H9 (cell line): Measurements from ENCODE around the gene TMEM269. TPM values are rescaled to one million over a fixed set of nuclear protein-coding genes. Genes with fewer than 3 reads are reported as not detected.

Experiments
- DNase-seq: peaks from one replicate; pipeline ENCODE4 v3.0.0-alpha.2; 2017
- H2AFZ ChIP-seq: one replicate; pipeline ENCODE4 v1.6.1; 2013; ENCODE audit warnings: mild to moderate bottlenecking, low read length, control low read depth, moderate library complexity
- H2AK5ac ChIP-seq: 2 replicates; pipeline ENCODE4 v1.6.1; 2013; ENCODE audit warnings: low read length, control low read depth, mixed read lengths; ENCODE audit not compliant: insufficient read length
- H2BK120ac ChIP-seq: one replicate; pipeline ENCODE4 v1.6.1; 2013; ENCODE audit warnings: low read depth, mild to moderate bottlenecking, low read length, control low read depth, inconsistent platforms; ENCODE audit not compliant: poor library complexity, severe bottlenecking
- H2BK12ac ChIP-seq: 2 replicates; pipeline ENCODE4 v1.6.1; 2013; ENCODE audit warnings: low read length, control low read depth, mixed read lengths, low read depth; ENCODE audit not compliant: insufficient read length
- H2BK15ac ChIP-seq: 2 replicates; pipeline ENCODE4 v1.6.1; 2013; ENCODE audit warnings: low read depth, low read length, control low read depth
- H2BK20ac ChIP-seq: one replicate; pipeline ENCODE4 v1.6.1; 2013; ENCODE audit warnings: low read depth, mild to moderate bottlenecking, low read length, control low read depth, inconsistent platforms; ENCODE audit not compliant: poor library complexity, severe bottlenecking
- H2BK5ac ChIP-seq: 2 replicates; pipeline ENCODE4 v1.6.1; 2013; ENCODE audit warnings: low read length, control low read depth, mixed read lengths; ENCODE audit not compliant: insufficient read length
- H3K14ac ChIP-seq: 2 replicates; pipeline ENCODE4 v1.6.1; 2013; ENCODE audit warnings: low read length, control low read depth; ENCODE audit not compliant: insufficient read depth
- H3K18ac ChIP-seq: 2 replicates; pipeline ENCODE4 v1.6.1; 2013; ENCODE audit warnings: low read depth, mild to moderate bottlenecking, mixed read lengths, low read length, control low read depth; ENCODE audit not compliant: insufficient read length
- H3K23ac ChIP-seq: 2 replicates; pipeline ENCODE4 v1.6.1; 2013; ENCODE audit warnings: low read length, control low read depth, mixed read lengths, low read depth; ENCODE audit not compliant: insufficient read length
- H3K23me2 ChIP-seq: 2 replicates; pipeline ENCODE4 v1.6.1; 2013; ENCODE audit warnings: low read depth, mild to moderate bottlenecking, mixed read lengths, low read length, control low read depth; ENCODE audit not compliant: insufficient read length, poor library complexity, severe bottlenecking
- H3K27ac ChIP-seq: 2 replicates; pipeline ENCODE4 v1.5.1; 2013; ENCODE audit warnings: low read length, control low read depth, mixed read lengths, low read depth; ENCODE audit not compliant: insufficient read length
- H3K27me3 ChIP-seq: 2 replicates; pipeline ENCODE4 v1.6.1; 2013; ENCODE audit warnings: low read length, control low read depth, inconsistent platforms; ENCODE audit not compliant: insufficient read depth
- H3K4ac ChIP-seq: 2 replicates; pipeline ENCODE4 v1.6.1; 2013; ENCODE audit warnings: low read depth, mild to moderate bottlenecking, control low read depth, inconsistent platforms, low read length, moderate library complexity
- H3K4me1 ChIP-seq: 2 replicates; pipeline ENCODE4 v1.6.1; 2013; ENCODE audit warnings: low read length, control low read depth, inconsistent platforms; ENCODE audit not compliant: insufficient read depth
- H3K4me2 ChIP-seq: 2 replicates; pipeline ENCODE4 v1.6.1; 2013; ENCODE audit warnings: low read length, control low read depth, mixed read lengths; ENCODE audit not compliant: insufficient read length, insufficient read depth
- H3K56ac ChIP-seq: 2 replicates; pipeline ENCODE4 v1.6.1; 2013; ENCODE audit warnings: low read depth, mild to moderate bottlenecking, mixed read lengths, low read length, control low read depth; ENCODE audit not compliant: insufficient read length
- H3K79me1 ChIP-seq: 2 replicates; pipeline ENCODE4 v1.6.1; 2013; ENCODE audit warnings: low read depth, mild to moderate bottlenecking, moderate library complexity, low read length, control low read depth, inconsistent platforms; ENCODE audit not compliant: insufficient read depth, poor library complexity, severe bottlenecking
- H3K79me2 ChIP-seq: 2 replicates; pipeline ENCODE4 v1.6.1; 2013; ENCODE audit warnings: low read length, control low read depth, inconsistent platforms; ENCODE audit not compliant: insufficient read depth
- H3K9ac ChIP-seq: 2 replicates; pipeline ENCODE4 v1.6.1; 2013; ENCODE audit warnings: low read length, control low read depth, mixed read lengths; ENCODE audit not compliant: insufficient read length; ENCODE audit errors: extremely low read depth
- H3K9me3 ChIP-seq: one replicate; pipeline ENCODE4 v1.6.1; 2013; ENCODE audit warnings: low read depth, low read length, inconsistent platforms; ENCODE audit not compliant: control insufficient read depth
- H3T11ph ChIP-seq: one replicate; pipeline ENCODE4 v1.6.1; 2013; ENCODE audit warnings: mild to moderate bottlenecking, low read length, control low read depth, inconsistent platforms
- H4K20me1 ChIP-seq: one replicate; pipeline ENCODE4 v1.6.1; 2013; ENCODE audit not compliant: control insufficient read depth, insufficient read length, insufficient read depth
- H4K5ac ChIP-seq: 2 replicates; pipeline ENCODE4 v1.6.1; 2013; ENCODE audit warnings: low read depth, mild to moderate bottlenecking, mixed read lengths, low read length, control low read depth; ENCODE audit not compliant: insufficient read length
- H4K8ac ChIP-seq: replicated peaks from 2 replicates; pipeline ENCODE4 v1.6.1; 2013; ENCODE audit warnings: low read length, control low read depth, mixed read lengths, low read depth; ENCODE audit not compliant: insufficient read length
- H4K91ac ChIP-seq: 2 replicates; pipeline ENCODE4 v1.6.1; 2013; ENCODE audit warnings: low read depth, mild to moderate bottlenecking, moderate library complexity, mixed read lengths, low read length, control low read depth; ENCODE audit not compliant: insufficient read length
- H3K27ac Mint-ChIP-seq, 3 experiments: 2 replicates in 2 of 3; 3 replicates in 1 of 3; pipeline ENCODE4 v1.8.0; 2020 to 2021; ENCODE audit warnings: mixed read lengths in 3 of 3, mild to moderate bottlenecking in 1 of 3, moderate library complexity in 1 of 3
- H3K27me3 Mint-ChIP-seq: 2 replicates; pipeline ENCODE4 v1.8.0; 2021; ENCODE audit warnings: low read depth, mild to moderate bottlenecking, moderate library complexity, mixed read lengths
- H3K36me3 Mint-ChIP-seq, 3 experiments: 2 replicates in 2 of 3; 3 replicates in 1 of 3; pipeline ENCODE4 v1.8.0; 2020 to 2021; ENCODE audit warnings: low read depth in 3 of 3, mixed read lengths in 3 of 3; ENCODE audit not compliant: insufficient read depth in 1 of 3
- H3K4me1 Mint-ChIP-seq, 2 experiments: 2 replicates each; pipeline ENCODE4 v1.8.0; 2020; ENCODE audit warnings: mixed read lengths in 2 of 2
- H3K4me3 Mint-ChIP-seq, 2 experiments: 2 replicates in 1 of 2; 3 replicates in 1 of 2; pipeline ENCODE4 v1.8.0; 2020 to 2021; ENCODE audit warnings: mild to moderate bottlenecking in 2 of 2, mixed read lengths in 2 of 2, moderate library complexity in 1 of 2
- H3K9me3 Mint-ChIP-seq, 2 experiments: 2 replicates in 1 of 2; 3 replicates in 1 of 2; pipeline ENCODE4 v1.8.0; 2020; ENCODE audit warnings: mild to moderate bottlenecking in 2 of 2, mixed read lengths in 2 of 2, moderate library complexity in 1 of 2
- CTCF ChIP-seq: fragments of 200-600 bp; sonication (generic); conservative IDR thresholded peaks from 3 replicates; pipeline ENCODE4 v1.8.0; 2021; ENCODE audit warnings: antibody characterized with exemption, mild to moderate bottlenecking
- WGBS: extraction: QIAGEN DNeasy Blood & Tissue Kit; methylation state at CpG from one replicate; pipeline ENCODE4 v1.1.7; 2013; ENCODE audit warnings: missing lambda C conversion rate, low lambda C conversion rate, mixed read lengths; ENCODE audit not compliant: insufficient read length; ENCODE audit errors: extremely low coverage; 5-methylcytosine and 5-hydroxymethylcytosine counted together
- total RNA-seq: library from RNA; stranded (reverse); gene quantifications from 2 replicates; pipeline ENCODE4 v1.2.1, GENCODE V29; 2021

Gene TMEM269
- total RNA-seq, 1 experiment from 2014 or later, result 0.17 TPM

- H3K79me1 ChIP-seq, result peaks cover 4% of the 10 kb centered on the region
- no peak overlapping the region for H3T11ph ChIP-seq
- no peaks in the 10 kb centered on the region for H3K9me3 ChIP-seq
- no peak overlapping the region for H2BK12ac ChIP-seq
- no peak for TF ChIP-seq CTCF
- no CpG with 5 or more reads among the region's 4 CpGs for WGBS
- H3K18ac ChIP-seq, result no peak overlapping the region
- no peaks in the 10 kb centered on the region; the same call in 1 of the 2 replicates for H3K79me2 ChIP-seq
- no peak overlapping the region for H3K56ac ChIP-seq
- no peak overlapping the region for H3K4ac ChIP-seq
- no peak overlapping the region for H3K27ac Mint-ChIP-seq
- H2AK5ac ChIP-seq, result no peak overlapping the region
- H3K9ac ChIP-seq, result no peak overlapping the region
- no peak for DNase-seq
- peaks cover 15 to 34% (median 17%) of the 10 kb centered on the region in 3 experiments; a peak in 6 of 7 replicates for H3K36me3 Mint-ChIP-seq
- peaks cover 6% of the 10 kb centered on the region for H3K23me2 ChIP-seq
- no peak overlapping the region for H3K23ac ChIP-seq
- peaks cover 2% of the 10 kb centered on the region; the same call in 1 of the 2 replicates for H3K4me1 ChIP-seq
- no peak overlapping the region for H3K4me3 Mint-ChIP-seq
- H3K27me3 Mint-ChIP-seq, result no peaks in the 10 kb centered on the region
- no peaks in the 10 kb centered on the region for H3K27me3 ChIP-seq
- H4K20me1 ChIP-seq, result no peaks in the 10 kb centered on the region
- H3K9me3 Mint-ChIP-seq, result no peaks in the 10 kb centered on the region; a peak in 2 of 5 replicates
- no peak overlapping the region for H3K27ac ChIP-seq
- H2BK5ac ChIP-seq, result no peak overlapping the region
- no peak overlapping the region for H2BK15ac ChIP-seq
- no peak overlapping the region for H4K8ac ChIP-seq
- no peak overlapping the region for H2AFZ ChIP-seq
- H3K4me1 Mint-ChIP-seq, result peaks cover 20 to 25% of the 10 kb centered on the region in 2 experiments
- no peak overlapping the region for H3K4me2 ChIP-seq
- H2BK20ac ChIP-seq, result no peak overlapping the region
- no peak overlapping the region for H3K14ac ChIP-seq
- H2BK120ac ChIP-seq, result no peak overlapping the region
- H4K5ac ChIP-seq, result no peak overlapping the region
- no peak overlapping the region for H4K91ac ChIP-seq
Measured at GRCh38 chr1:42844592-42845140, 59.9 kb downstream of the TMEM269 start.
